ENCODE measurements around the gene ENOSF1.

- TF ChIP-seq CTCF (IDR thresholded peaks at IDR 0.05) = no peak
- TF ChIP-seq POLR2A (IDR thresholded peaks at IDR 0.05) = no peak
These were observed 4.3 kb downstream of the ENOSF1 start for GRCh38 chr18:708096-708495.
